Urothelium cell line (cell line): ENCODE measurements around the gene AGER.
"Not testable (repeated sequence)": the region's sequence is repeated elsewhere in the genome, so short reads cannot be mapped to it uniquely, and the experiment has no call there.

Experiments used
- DNase-seq: peaks from one replicate; pipeline ENCODE4 v3.0.0; 2011; ENCODE audit warnings: low spot score, mixed read lengths
- FAIRE-seq: peaks from 2 replicates; lab custom pipeline; 2011; peaks lifted over from hg19 to GRCh38; lab: Jason Lieb, UNC

Gene AGER

GRCh38 chr6:32200711-32201475, 16.8 kb upstream of the AGER start:
- FAIRE-seq (no peak), DNase-seq (no peak)

- DNase-seq (no peak), FAIRE-seq (no peak)
Observed at GRCh38 chr6:32198866-32199265, 14.8 kb upstream of the AGER start.

GRCh38 chr6:32198345-32198696, 14.3 kb upstream of the AGER start:
- DNase-seq = no peak
- no peak for FAIRE-seq

GRCh38 chr6:32196682-32197616, 12.9 kb upstream of the AGER start:
- DNase-seq (no peak), FAIRE-seq (peak; percentile 68)

GRCh38 chr6:32195902-32196681, 12.0 kb upstream of the AGER start:
- FAIRE-seq (no peak), DNase-seq (peak; percentile 91)

- no peak for FAIRE-seq
Observed at GRCh38 chr6:32195652-32195901, 11.5 kb upstream of the AGER start.

GRCh38 chr6:32194825-32195651, 11.0 kb upstream of the AGER start:
- FAIRE-seq = peak; percentile 40

More at GRCh38 chr6:32195652-32195901, 11.5 kb upstream of the AGER start:
- peak; percentile 98 for DNase-seq

GRCh38 chr6:32194388-32194787, 10.3 kb upstream of the AGER start:
- FAIRE-seq (no peak), DNase-seq (no peak)

More at GRCh38 chr6:32194825-32195651, 11.0 kb upstream of the AGER start:
- DNase-seq = no peak

GRCh38 chr6:32193096-32193495, 9.0 kb upstream of the AGER start:
- DNase-seq, FAIRE-seq: not testable (repeated sequence)

- DNase-seq = no peak
- FAIRE-seq = no peak
Observed at GRCh38 chr6:32192608-32193039, 8.6 kb upstream of the AGER start, which contains the start of gene GPSM3. GPSM3 (minus strand) TSS chr6:32192643; CDS start chr6:32192513, 130 bp downstream.

GRCh38 chr6:32191696-32192607, 7.9 kb upstream of the AGER start:
- FAIRE-seq (no peak), DNase-seq (no peak)

GRCh38 chr6:32190911-32191677, 7.0 kb upstream of the AGER start:
- FAIRE-seq = no peak
- DNase-seq = no peak

- DNase-seq (peak; percentile 82), FAIRE-seq (no peak)
Observed at GRCh38 chr6:32190054-32190851, 6.2 kb upstream of the AGER start, which contains the start of gene PBX2. PBX2 (minus strand) TSS chr6:32190202; CDS start chr6:32189915, 287 bp downstream.

GRCh38 chr6:32189742-32190053, 5.6 kb upstream of the AGER start:
- DNase-seq (no peak), FAIRE-seq (no peak)

GRCh38 chr6:32189069-32189741, 5.2 kb upstream of the AGER start:
- no peak for DNase-seq
- no peak for FAIRE-seq

GRCh38 chr6:32188381-32189068, 4.5 kb upstream of the AGER start:
- no peak for DNase-seq
- no peak for FAIRE-seq
